Measurements from ENCODE around the gene SLC9A9. TPM values are rescaled to one million over a fixed set of nuclear protein-coding genes. Genes with fewer than 3 reads are reported as not detected.
"Not testable (repeated sequence)": the region's sequence is repeated elsewhere in the genome, so short reads cannot be mapped to it uniquely, and the experiment has no call there.

Gene SLC9A9
- total and polyA plus RNA-seq, 2 donors from 2014 or later: 3.7 to 16.5 TPM

DNA sequence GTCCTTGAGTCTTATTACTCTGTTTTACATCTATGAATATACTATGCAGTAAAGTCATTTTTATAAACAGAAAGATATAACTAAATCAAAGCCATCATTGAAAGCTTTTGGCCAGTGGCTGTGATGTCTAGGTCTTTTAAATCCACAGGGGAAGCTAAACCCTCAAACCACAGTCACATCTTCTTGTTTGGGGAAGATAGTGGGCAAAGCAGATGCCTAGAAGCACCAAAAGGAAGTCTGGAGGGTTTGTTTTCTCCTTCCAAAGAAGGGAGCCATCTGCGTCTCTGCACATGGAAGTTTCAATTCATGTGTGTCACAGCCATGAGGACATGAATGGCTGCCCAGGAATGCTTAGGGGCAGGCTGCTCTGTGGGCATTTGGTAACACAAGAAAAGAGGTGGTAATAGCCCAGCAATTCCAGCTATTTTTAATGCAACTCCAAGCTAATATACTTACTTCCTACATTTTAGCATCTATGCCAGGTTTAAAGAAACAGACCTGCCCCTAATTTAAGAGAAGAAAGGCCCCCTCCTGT lies 322.2 kb downstream of the SLC9A9 start:
- peak in 3 of 5 donors; percentile 35 to 60 (median 58) for DNase-seq
- no peaks in the 10 kb centered on the region for H3K27me3 ChIP-seq (ENCODE audit: control insufficient read depth, insufficient read depth, low read length)
- intact Hi-C loops (cut with DNase I): no loop called here
- TF ChIP-seq, protein P1, sequence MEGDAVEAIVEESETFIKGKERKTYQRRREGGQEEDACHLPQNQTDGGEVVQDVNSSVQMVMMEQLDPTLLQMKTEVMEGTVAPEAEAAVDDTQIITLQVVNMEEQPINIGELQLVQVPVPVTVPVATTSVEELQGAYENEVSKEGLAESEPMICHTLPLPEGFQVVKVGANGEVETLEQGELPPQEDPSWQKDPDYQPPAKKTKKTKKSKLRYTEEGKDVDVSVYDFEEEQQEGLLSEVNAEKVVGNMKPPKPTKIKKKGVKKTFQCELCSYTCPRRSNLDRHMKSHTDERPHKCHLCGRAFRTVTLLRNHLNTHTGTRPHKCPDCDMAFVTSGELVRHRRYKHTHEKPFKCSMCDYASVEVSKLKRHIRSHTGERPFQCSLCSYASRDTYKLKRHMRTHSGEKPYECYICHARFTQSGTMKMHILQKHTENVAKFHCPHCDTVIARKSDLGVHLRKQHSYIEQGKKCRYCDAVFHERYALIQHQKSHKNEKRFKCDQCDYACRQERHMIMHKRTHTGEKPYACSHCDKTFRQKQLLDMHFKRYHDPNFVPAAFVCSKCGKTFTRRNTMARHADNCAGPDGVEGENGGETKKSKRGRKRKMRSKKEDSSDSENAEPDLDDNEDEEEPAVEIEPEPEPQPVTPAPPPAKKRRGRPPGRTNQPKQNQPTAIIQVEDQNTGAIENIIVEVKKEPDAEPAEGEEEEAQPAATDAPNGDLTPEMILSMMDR (IDR thresholded peaks at IDR 0.05; ENCODE audit: borderline replicate concordance, extremely low read depth, insufficient read depth): no peak
- H3K9me3 ChIP-seq (ENCODE audit: control insufficient read depth in 2 of 3, insufficient read depth in 1 of 3, low read length in 3 of 3): no peaks in the 10 kb centered on the region
- H3K36me3 ChIP-seq (ENCODE audit: control insufficient read depth in 2 of 3, insufficient read depth in 3 of 3, low read length in 3 of 3): no peaks in the 10 kb centered on the region
- no peak for FAIRE-seq
- no peak overlapping the region for H3K27ac ChIP-seq (ENCODE audit: low read depth in 2 of 2, low read length in 2 of 2)
- H3K9ac ChIP-seq (ENCODE audit: low read length in 3 of 3): no peak overlapping the region
- H3K4me3 ChIP-seq (ENCODE audit: low read length in 3 of 3): no peak overlapping the region
- no peaks in the 10 kb centered on the region for H3K4me1 ChIP-seq (ENCODE audit: control insufficient read depth in 2 of 3, insufficient read depth in 2 of 3, low read depth in 1 of 3, low read length in 3 of 3)

GRCh38 chr3:143525408-143525807 lies 322.9 kb downstream of the SLC9A9 start:
- DNase-seq (no peak), FAIRE-seq (no peak)
- TF ChIP-seq, protein P1 (IDR thresholded peaks at IDR 0.05; ENCODE audit: borderline replicate concordance, extremely low read depth, insufficient read depth): no peak
- no peak overlapping the region for H3K4me3 ChIP-seq (ENCODE audit: low read length in 3 of 3)
- no peaks in the 10 kb centered on the region for H3K9me3 ChIP-seq (ENCODE audit: control insufficient read depth in 2 of 3, insufficient read depth in 1 of 3, low read length in 3 of 3)
- H3K27ac ChIP-seq (ENCODE audit: low read depth in 2 of 2, low read length in 2 of 2): no peak overlapping the region
- H3K9ac ChIP-seq (ENCODE audit: low read length in 3 of 3): no peak overlapping the region
- intact Hi-C loops (cut with DNase I): no loop called here
- H3K36me3 ChIP-seq (ENCODE audit: control insufficient read depth in 2 of 3, insufficient read depth in 3 of 3, low read length in 3 of 3): no peaks in the 10 kb centered on the region
- no peaks in the 10 kb centered on the region for H3K27me3 ChIP-seq (ENCODE audit: control insufficient read depth, insufficient read depth, low read length)
- no peaks in the 10 kb centered on the region for H3K4me1 ChIP-seq (ENCODE audit: control insufficient read depth in 2 of 3, insufficient read depth in 2 of 3, low read depth in 1 of 3, low read length in 3 of 3)

GRCh38 chr3:143521803-143522202 lies 326.5 kb downstream of the SLC9A9 start:
- Histone ChIP-seq H3K4me1 (ENCODE audit: control insufficient read depth in 2 of 3, insufficient read depth in 2 of 3, low read depth in 1 of 3, low read length in 3 of 3) (no peaks in the 10 kb centered on the region), H3K27ac (ENCODE audit: low read depth in 2 of 2, low read length in 2 of 2) (no peak overlapping the region), H3K27me3 (ENCODE audit: control insufficient read depth, insufficient read depth, low read length) (no peaks in the 10 kb centered on the region), H3K9me3 (ENCODE audit: control insufficient read depth in 2 of 3, insufficient read depth in 1 of 3, low read length in 3 of 3) (no peaks in the 10 kb centered on the region), H3K9ac (ENCODE audit: low read length in 3 of 3) (no peak overlapping the region), H3K4me3 (ENCODE audit: low read length in 3 of 3) (no peak overlapping the region), H3K36me3 (ENCODE audit: control insufficient read depth in 2 of 3, insufficient read depth in 3 of 3, low read length in 3 of 3) (no peaks in the 10 kb centered on the region)
- intact Hi-C loops (cut with DNase I): no loop called here
- no peak for FAIRE-seq
- TF ChIP-seq, protein P1 (IDR thresholded peaks at IDR 0.05; ENCODE audit: borderline replicate concordance, extremely low read depth, insufficient read depth): no peak
- no peak for DNase-seq

GRCh38 chr3:143517131-143517530 lies 331.1 kb downstream of the SLC9A9 start:
- FAIRE-seq; H3K9me3 ChIP-seq (ENCODE audit: control insufficient read depth in 2 of 3, insufficient read depth in 1 of 3, low read length in 3 of 3); H3K4me1 ChIP-seq (ENCODE audit: control insufficient read depth in 2 of 3, insufficient read depth in 2 of 3, low read depth in 1 of 3, low read length in 3 of 3); H3K27me3 ChIP-seq (ENCODE audit: control insufficient read depth, insufficient read depth, low read length); H3K27ac ChIP-seq (ENCODE audit: low read depth in 2 of 2, low read length in 2 of 2); H3K36me3 ChIP-seq (ENCODE audit: control insufficient read depth in 2 of 3, insufficient read depth in 3 of 3, low read length in 3 of 3); DNase-seq; H3K4me3 ChIP-seq (ENCODE audit: low read length in 3 of 3); H3K9ac ChIP-seq (ENCODE audit: low read length in 3 of 3); intact Hi-C loops (cut with DNase I): not testable (repeated sequence)
